Cardiac muscle cell (in vitro differentiated cells and primary cell): Measurements from ENCODE around the gene GZMM. TPM values are rescaled to one million over a fixed set of nuclear protein-coding genes. Genes with fewer than 3 reads are reported as not detected.

Source experiments
- DNase-seq, 2 donors: peaks; one replicate each; pipeline versions ENCODE4 v3.0.0 to v3.0.0-alpha.2; 2010 to 2017; ENCODE audit warnings: low read depth in 1 of 2, low spot score in 1 of 2
- H3K27ac ChIP-seq: fragments of 200-600 bp; sonication (generic); 2 replicates; pipeline ENCODE4 v1.5.1; 2016
- H3K27me3 ChIP-seq: fragments of 200-600 bp; sonication (generic); 2 replicates; pipeline ENCODE4 v1.6.0; 2016; ENCODE audit warnings: control low read depth
- H3K36me3 ChIP-seq: fragments of 200-600 bp; sonication (generic); 2 replicates; pipeline ENCODE4 v1.5.1; 2016; ENCODE audit warnings: control low read depth
- H3K4me1 ChIP-seq: fragments of 200-600 bp; sonication (generic); 2 replicates; pipeline ENCODE4 v1.8.1; 2017; ENCODE audit warnings: low read depth, mild to moderate bottlenecking, mixed run types
- H3K4me3 ChIP-seq: fragments of 200-600 bp; sonication (generic); 2 replicates; pipeline ENCODE4 v1.5.1; 2016; ENCODE audit warnings: mild to moderate bottlenecking
- H3K9me3 ChIP-seq: fragments of 200-600 bp; sonication (generic); 2 replicates; pipeline ENCODE4 v1.5.1; 2017; ENCODE audit warnings: low read depth, mild to moderate bottlenecking, control low read depth
- CTCF ChIP-seq: IDR thresholded peaks from 2 replicates; pipeline ENCODE4 v1.5.1; 2012; ENCODE audit warnings: low read depth, mild to moderate bottlenecking, low read length
- polyA plus RNA-seq: library from polyadenylated mRNA; unstranded; fragments of >200 nt; fragmentation: Nextera tagmentation; extraction: Ambion mirVana; gene quantifications from 2 replicates; pipeline ENCODE4 v1.2.1, GENCODE V29; 2016
- total RNA-seq: library from RNA; depleted of rRNA; stranded (reverse); fragments of >200 nt; gene quantifications from 2 replicates; pipeline ENCODE4 v1.2.3, GENCODE V29; 2016

Gene GZMM
- total and polyA plus RNA-seq, 2 experiments from 2014 or later = 0.39 TPM; not detected in 1

- peak overlapping the region; percentile 29 for H3K27ac ChIP-seq
- peaks cover 24% of the 10 kb centered on the region for H3K4me1 ChIP-seq
- TF ChIP-seq CTCF = no peak
- peaks cover 5% of the 10 kb centered on the region for H3K36me3 ChIP-seq
- no peaks in the 10 kb centered on the region for H3K9me3 ChIP-seq
- DNase-seq = no peak
- H3K27me3 ChIP-seq = no peaks in the 10 kb centered on the region
- H3K4me3 ChIP-seq = no peak overlapping the region
Observed at GRCh38 chr19:576768-577438, 33.0 kb downstream of the GZMM start.

DNA sequence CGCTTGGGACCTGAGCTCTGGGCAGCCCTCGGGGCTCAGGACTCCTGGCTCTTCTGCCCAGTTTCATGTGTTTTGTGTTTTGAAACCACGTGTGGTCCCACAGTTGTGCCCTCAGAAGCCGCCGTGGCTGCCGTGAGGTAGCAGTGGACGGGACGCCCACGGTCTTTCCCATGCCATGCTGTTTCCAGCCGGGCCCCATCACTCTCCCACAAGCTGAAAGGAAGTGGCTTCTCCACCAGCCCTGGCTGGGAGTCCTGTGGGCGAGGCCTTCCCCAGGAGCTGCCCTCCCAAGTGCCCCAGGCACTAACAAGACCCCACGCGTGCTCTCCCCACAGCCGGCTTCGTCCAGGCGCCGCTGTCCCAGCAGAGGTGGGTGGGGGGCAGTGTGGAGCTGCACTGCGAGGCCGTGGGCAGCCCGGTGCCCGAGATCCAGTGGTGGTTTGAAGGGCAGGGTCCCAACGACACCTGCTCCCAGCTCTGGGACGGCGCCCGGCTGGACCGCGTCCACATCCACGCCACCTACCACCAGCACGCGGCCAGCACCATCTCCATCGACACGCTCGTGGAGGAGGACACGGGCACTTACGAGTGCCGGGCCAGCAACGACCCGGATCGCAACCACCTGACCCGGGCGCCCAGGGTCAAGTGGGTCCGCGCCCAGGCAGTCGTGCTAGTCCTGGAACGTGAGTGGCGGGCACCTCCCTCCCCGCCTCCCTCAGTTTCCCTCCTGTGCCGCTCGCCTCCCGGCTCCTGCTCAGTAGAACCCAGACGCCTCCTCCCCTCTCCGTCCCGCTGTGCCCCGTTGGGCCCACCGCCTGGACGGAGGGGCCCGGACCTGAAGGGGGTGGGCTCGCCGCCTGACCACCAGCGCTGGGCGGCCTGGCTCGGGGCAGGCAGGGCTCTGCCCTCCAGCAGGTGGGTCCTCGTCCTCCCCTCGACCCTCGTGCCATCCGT is 33.9 kb downstream of the GZMM start:
- Histone ChIP-seq H3K4me1 (peaks cover 24% of the 10 kb centered on the region), H3K27me3 (no peaks in the 10 kb centered on the region), H3K27ac (peak overlapping the region; percentile 29), H3K36me3 (peaks cover 5% of the 10 kb centered on the region), H3K4me3 (no peak overlapping the region), H3K9me3 (no peaks in the 10 kb centered on the region)
- no peak for TF ChIP-seq CTCF
- no peak for DNase-seq

GRCh38 chr19:579111-579841 is 35.4 kb downstream of the GZMM start:
- no peak overlapping the region for H3K27ac ChIP-seq

DNA sequence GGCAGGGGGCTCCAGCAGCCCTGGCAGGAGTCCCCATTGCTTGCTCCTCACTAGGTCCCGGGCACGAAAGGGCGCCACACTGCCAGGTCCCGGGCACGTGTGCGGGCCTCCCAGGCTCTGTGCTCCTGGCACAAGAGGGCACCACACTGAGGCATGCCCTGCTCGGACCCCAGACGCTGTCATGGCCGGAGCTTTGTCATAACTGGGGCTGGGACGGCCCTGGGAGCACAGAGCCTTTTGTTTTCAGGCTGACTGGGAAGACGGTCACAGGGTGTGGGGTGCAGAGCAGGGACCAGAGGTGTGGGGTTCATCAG is 35.9 kb downstream of the GZMM start:
- H3K27me3 ChIP-seq = no peaks in the 10 kb centered on the region
- H3K36me3 ChIP-seq = peaks cover 11% of the 10 kb centered on the region
- H3K4me1 ChIP-seq = peaks cover 16% of the 10 kb centered on the region
- no peak for TF ChIP-seq CTCF
- no peak overlapping the region for H3K4me3 ChIP-seq
- no peak for DNase-seq
- H3K9me3 ChIP-seq = no peaks in the 10 kb centered on the region
- no peak overlapping the region for H3K27ac ChIP-seq

More at GRCh38 chr19:579111-579841, 35.4 kb downstream of the GZMM start:
- TF ChIP-seq CTCF = no peak
- Histone ChIP-seq H3K9me3 (no peaks in the 10 kb centered on the region), H3K4me3 (no peak overlapping the region), H3K36me3 (peaks cover 11% of the 10 kb centered on the region), H3K4me1 (peaks cover 21% of the 10 kb centered on the region), H3K27me3 (no peaks in the 10 kb centered on the region)
- DNase-seq = no peak

DNA sequence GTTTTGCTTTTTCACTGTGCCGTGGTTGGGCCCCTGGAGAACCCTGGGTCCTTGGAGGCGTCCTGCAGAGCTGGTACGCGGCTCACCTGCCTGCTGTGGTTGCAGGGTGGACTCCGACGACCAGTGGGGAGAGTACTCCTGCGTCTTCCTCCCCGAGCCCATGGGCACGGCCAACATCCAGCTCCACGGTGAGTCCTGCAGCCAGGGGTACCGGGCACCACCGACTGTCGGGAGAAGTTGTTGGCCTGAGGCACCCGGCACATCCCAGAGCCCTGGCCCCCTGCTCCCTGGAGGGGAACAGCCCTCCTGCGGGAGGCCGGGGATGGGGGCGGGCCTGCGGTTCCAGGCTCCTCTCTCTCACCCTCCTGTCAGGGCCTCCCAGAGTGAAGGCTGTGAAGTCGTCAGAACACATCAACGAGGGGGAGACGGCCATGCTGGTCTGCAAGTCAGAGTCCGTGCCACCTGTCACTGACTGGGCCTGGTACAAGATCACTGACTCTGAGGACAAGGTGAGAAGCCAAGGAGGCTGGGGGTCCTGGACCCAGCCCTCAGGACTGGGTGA is 36.5 kb downstream of the GZMM start:
- Histone ChIP-seq H3K9me3 (no peaks in the 10 kb centered on the region), H3K27ac (no peak overlapping the region), H3K27me3 (no peaks in the 10 kb centered on the region), H3K4me3 (no peak overlapping the region), H3K36me3 (peaks cover 11% of the 10 kb centered on the region), H3K4me1 (peaks cover 10% of the 10 kb centered on the region)
- no peak for TF ChIP-seq CTCF
- no peak for DNase-seq
